HCT116 (cell line): Measurements from ENCODE around the gene TMEM243. TPM values are rescaled to one million over a fixed set of nuclear protein-coding genes. Genes with fewer than 3 reads are reported as not detected.

Source experiments
- ATAC-seq: fragments of 200-7000 bp; cut with Tn5 transposase; 2 replicates; pipeline ENCODE4 v1.9.1; 2020; ENCODE audit warnings: mild to moderate bottlenecking, moderate library complexity
- BruUV-seq: library from RNA; stranded (reverse); fragments of 400-500 nt; replicated peaks from 2 replicates; lab custom pipeline; 2021; lab: Mats Ljungman, UMichigan
- CTCF ChIA-PET: fragments of 300-600 bp; sonication (Branson Sonifier 250); formaldehyde crosslinking; loops from one replicate; lab custom pipeline; 2021; ENCODE audit warnings: antibody characterized with exemption; lab: Charles Lee
- POLR2A ChIA-PET: fragments of 300-600, 350-600 bp; sonication (Branson Sonifier 250); formaldehyde crosslinking; loops from one replicate; lab custom pipeline; 2021; ENCODE audit warnings: antibody characterized with exemption; lab: Charles Lee
- RAD21 ChIA-PET, 2 experiments: fragments of 300-600 bp; sonication (Branson Sonifier 250); formaldehyde crosslinking; loops; one replicate each; lab custom pipeline; 2023; ENCODE audit warnings: low total read pairs in 2 of 2; ENCODE audit not compliant: uncharacterized antibody in 2 of 2, unreplicated experiment in 2 of 2, low non-redundant PET in 1 of 2; lab: Charles Lee
- DNase-seq: peaks from one replicate; pipeline ENCODE4 v3.0.0-alpha.2; 2010; ENCODE audit warnings: low read depth, low spot score
- H2AFZ ChIP-seq: fragments of 200-600 bp; shearing (Covaris generic), sonication (generic); 2 replicates; pipeline ENCODE4 v1.6.1; 2017; ENCODE audit warnings: low read depth, mixed run types, mixed read lengths, antibody characterized with exemption, low read length; ENCODE audit not compliant: poor library complexity, severe bottlenecking
- H3K27ac ChIP-seq: 2 replicates; pipeline ENCODE4 v1.5.1; 2012; ENCODE audit warnings: low read depth, low read length
- H3K27me3 ChIP-seq: fragments of 200-600 bp; sonication (generic); 2 replicates; pipeline ENCODE4 v1.6.1; 2016; ENCODE audit warnings: mixed run types, low read length, mixed read lengths; ENCODE audit not compliant: insufficient read depth
- H3K36me3 ChIP-seq, 2 experiments: fragments of 200-500 bp in 1 of 2; fragments of 200-600 bp in 1 of 2; sonication (Bioruptor generic) in 1 of 2; sonication (generic) in 1 of 2; 2 replicates each; pipeline versions ENCODE4 v1.5.1 to v1.6.1; 2014 to 2016; ENCODE audit warnings: low read length in 2 of 2, inconsistent platforms in 1 of 2, mixed read lengths in 1 of 2, mixed run types in 1 of 2; ENCODE audit not compliant: insufficient read depth in 2 of 2, control insufficient read depth in 1 of 2
- H3K4me1 ChIP-seq, 2 experiments: fragments of 200-600 bp in 1 of 2; sonication (generic) in 1 of 2; 2 replicates each; pipeline versions ENCODE4 v1.5.1 to v1.6.1; 2012 to 2017; ENCODE audit warnings: low read length in 2 of 2, inconsistent platforms in 1 of 2, mild to moderate bottlenecking in 1 of 2, mixed read lengths in 1 of 2, mixed run types in 1 of 2, moderate library complexity in 1 of 2; ENCODE audit not compliant: insufficient read depth in 2 of 2, control insufficient read depth in 1 of 2
- H3K4me2 ChIP-seq: fragments of 200-600 bp; sonication (generic); 2 replicates; pipeline ENCODE4 v1.6.1; 2017; ENCODE audit warnings: mixed run types, low read length, mixed read lengths
- H3K4me3 ChIP-seq, 2 experiments: fragments of 200-600 bp in 1 of 2; sonication (generic) in 1 of 2; replicated peaks in 1 of 2; 2 replicates each; pipeline ENCODE4 v1.5.1; 2011 to 2016; ENCODE audit warnings: low read length in 2 of 2, control low read depth in 1 of 2, low read depth in 1 of 2, mild to moderate bottlenecking in 1 of 2, mixed read lengths in 1 of 2, mixed run types in 1 of 2
- H3K79me2 ChIP-seq: fragments of 200-600 bp; sonication (generic); 2 replicates; pipeline ENCODE4 v1.6.1; 2017; ENCODE audit warnings: mild to moderate bottlenecking, mixed run types, low read length, moderate library complexity, mixed read lengths; ENCODE audit not compliant: insufficient read depth
- H3K9ac ChIP-seq: fragments of 200-600 bp; sonication (generic); 2 replicates; pipeline ENCODE4 v1.6.1; 2016; ENCODE audit warnings: low read length, mixed read lengths
- H3K9me2 ChIP-seq: fragments of 200-600 bp; sonication (generic), shearing (Covaris generic); 2 replicates; pipeline ENCODE4 v1.6.1; 2017; ENCODE audit warnings: mixed run types, mild to moderate bottlenecking, moderate library complexity; ENCODE audit not compliant: insufficient read depth
- H3K9me3 ChIP-seq, 2 experiments: fragments of 200-500 bp in 1 of 2; fragments of 200-600 bp in 1 of 2; sonication (Bioruptor generic) in 1 of 2; sonication (generic) in 1 of 2; 2 replicates each; pipeline ENCODE4 v1.6.1; 2014 to 2017; ENCODE audit warnings: low read length in 2 of 2, mixed read lengths in 2 of 2, inconsistent platforms in 1 of 2, low read depth in 1 of 2, mild to moderate bottlenecking in 1 of 2, mixed run types in 1 of 2, moderate library complexity in 1 of 2; ENCODE audit not compliant: control insufficient read depth in 1 of 2, insufficient read depth in 1 of 2
- H4K20me1 ChIP-seq: fragments of 200-600 bp; sonication (generic), shearing (Covaris generic); 2 replicates; pipeline ENCODE4 v1.6.1; 2017; ENCODE audit warnings: mixed run types, mild to moderate bottlenecking, moderate library complexity; ENCODE audit not compliant: insufficient read depth
- CBX3 ChIP-seq: IDR thresholded peaks from 2 replicates; pipeline ENCODE4 v1.6.1; 2012; ENCODE audit warnings: low read depth
- FOSL1 ChIP-seq: IDR thresholded peaks from 2 replicates; pipeline ENCODE4 v1.6.1; 2012; ENCODE audit warnings: low read depth
- MAX ChIP-seq: IDR thresholded peaks from 2 replicates; pipeline ENCODE4 v1.6.1; 2012
- TCF7L2 ChIP-seq: IDR thresholded peaks from 2 replicates; pipeline ENCODE4 v1.7.0; 2011; ENCODE audit warnings: borderline replicate concordance, inconsistent platforms; ENCODE audit not compliant: insufficient read depth, insufficient read length; ENCODE audit errors: extremely low read depth
- ZBTB33 ChIP-seq: IDR thresholded peaks from 2 replicates; pipeline ENCODE4 v1.6.1; 2011; ENCODE audit warnings: mild to moderate bottlenecking, low read length, moderate library complexity; ENCODE audit not compliant: insufficient replicate concordance; ENCODE audit errors: extremely low read depth
- ZFX ChIP-seq: fragments of 450-650 bp; IDR thresholded peaks from 2 replicates; pipeline ENCODE4 v1.6.1; 2017
- intact Hi-C: fragments of 100-400 bp; cut with micrococcal nuclease; formaldehyde crosslinking; loops from 2 replicates; pipeline ENCODE4 v1.10.0; 2022
- total RNA-seq: library from RNA; stranded (reverse); gene quantifications from one replicate; pipeline ENCODE4 v1.2.1, GENCODE V29; 2021; ENCODE audit not compliant: unreplicated experiment

TMEM243 gene
- total RNA-seq, 1 experiment from 2014 or later = 23.3 TPM

DNA sequence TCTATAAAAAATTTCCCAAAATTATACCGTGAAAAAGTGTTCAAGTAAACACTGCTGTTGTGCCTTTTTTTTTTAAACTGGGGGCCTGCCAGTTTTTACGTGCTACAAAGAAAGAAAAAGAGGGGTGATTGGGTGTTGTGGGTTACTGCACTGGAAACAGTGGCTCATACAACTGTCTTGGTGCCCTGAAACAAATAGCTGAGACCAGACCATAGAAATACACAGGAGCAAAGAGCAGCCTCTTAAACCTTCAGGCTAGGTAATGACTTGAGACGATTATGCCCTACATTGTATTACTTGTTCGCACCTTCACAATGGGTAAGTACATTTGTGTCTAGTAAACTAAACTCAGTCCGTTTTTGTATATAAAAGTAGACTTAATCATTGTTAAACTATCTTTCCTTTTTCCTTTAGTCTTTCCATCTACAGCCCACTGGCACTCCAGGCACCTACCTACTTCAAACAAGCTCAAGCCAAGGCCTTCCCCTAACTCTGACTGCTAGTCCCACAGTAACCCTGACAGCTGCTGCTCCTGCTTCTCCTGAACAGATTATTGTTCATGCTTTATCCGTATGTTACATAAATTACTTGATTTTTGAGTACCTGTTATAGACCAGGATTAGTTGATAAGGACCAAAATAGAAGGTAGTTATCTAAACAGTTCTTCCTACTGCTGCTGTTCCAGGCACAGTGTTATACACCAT lies 26.6 kb downstream of the TMEM243 start (continued):
- no peak for TF ChIP-seq TCF7L2
- no peak for TF ChIP-seq ZFX
- TF ChIP-seq FOSL1 = no peak
- TF ChIP-seq ZBTB33 = no peak
- TF ChIP-seq MAX = no peak

GRCh38 chr7:87190783-87191182 lies 28.7 kb downstream of the TMEM243 start:
- Histone ChIP-seq H3K79me2 (no peaks in the 10 kb centered on the region; the same call in 1 of the 2 replicates), H3K27ac (no peak overlapping the region), H3K4me2 (no peak overlapping the region), H3K4me1 (no peaks in the 10 kb centered on the region), H4K20me1 (no peaks in the 10 kb centered on the region), H3K4me3 (no peak overlapping the region), H3K9ac (no peak overlapping the region), H3K27me3 (no peaks in the 10 kb centered on the region), H2AFZ (no peak overlapping the region), H3K9me3 (no peaks in the 10 kb centered on the region), H3K9me2 (no peaks in the 10 kb centered on the region), H3K36me3 (peaks cover 42 to 68% of the 10 kb centered on the region in 2 experiments)
- intact Hi-C loops = no loop called here
- RAD21 ChIA-PET = no interaction called here
- CTCF ChIA-PET = interaction anchor here (0.6 kb wide), 1 partner anchor 264 kb away, joined by 3 read pairs; no protein-coding TSS in a partner anchor
- ATAC-seq (no peak), DNase-seq (no peak)
- TF ChIP-seq CBX3 = no peak
- no peak for TF ChIP-seq ZFX
- no TSS peak for BruUV-seq
- POLR2A ChIA-PET = no interaction called here
